H9 (cell line): Measurements from ENCODE around the gene C1orf185. TPM values are rescaled to one million over a fixed set of nuclear protein-coding genes. Genes with fewer than 3 reads are reported as not detected.
"Not testable (repeated sequence)": the region's sequence is repeated elsewhere in the genome, so short reads cannot be mapped to it uniquely, and the experiment has no call there.

Experiments
- DNase-seq: peaks from one replicate; pipeline ENCODE4 v3.0.0-alpha.2; 2017
- H2AFZ ChIP-seq: one replicate; pipeline ENCODE4 v1.6.1; 2013; ENCODE audit warnings: mild to moderate bottlenecking, low read length, control low read depth, moderate library complexity
- H2AK5ac ChIP-seq: 2 replicates; pipeline ENCODE4 v1.6.1; 2013; ENCODE audit warnings: low read length, control low read depth, mixed read lengths; ENCODE audit not compliant: insufficient read length
- H2BK120ac ChIP-seq: one replicate; pipeline ENCODE4 v1.6.1; 2013; ENCODE audit warnings: low read depth, mild to moderate bottlenecking, low read length, control low read depth, inconsistent platforms; ENCODE audit not compliant: poor library complexity, severe bottlenecking
- H2BK12ac ChIP-seq: 2 replicates; pipeline ENCODE4 v1.6.1; 2013; ENCODE audit warnings: low read length, control low read depth, mixed read lengths, low read depth; ENCODE audit not compliant: insufficient read length
- H2BK15ac ChIP-seq: 2 replicates; pipeline ENCODE4 v1.6.1; 2013; ENCODE audit warnings: low read depth, low read length, control low read depth
- H2BK20ac ChIP-seq: one replicate; pipeline ENCODE4 v1.6.1; 2013; ENCODE audit warnings: low read depth, mild to moderate bottlenecking, low read length, control low read depth, inconsistent platforms; ENCODE audit not compliant: poor library complexity, severe bottlenecking
- H2BK5ac ChIP-seq: 2 replicates; pipeline ENCODE4 v1.6.1; 2013; ENCODE audit warnings: low read length, control low read depth, mixed read lengths; ENCODE audit not compliant: insufficient read length
- H3K14ac ChIP-seq: 2 replicates; pipeline ENCODE4 v1.6.1; 2013; ENCODE audit warnings: low read length, control low read depth; ENCODE audit not compliant: insufficient read depth
- H3K18ac ChIP-seq: 2 replicates; pipeline ENCODE4 v1.6.1; 2013; ENCODE audit warnings: low read depth, mild to moderate bottlenecking, mixed read lengths, low read length, control low read depth; ENCODE audit not compliant: insufficient read length
- H3K23ac ChIP-seq: 2 replicates; pipeline ENCODE4 v1.6.1; 2013; ENCODE audit warnings: low read length, control low read depth, mixed read lengths, low read depth; ENCODE audit not compliant: insufficient read length
- H3K23me2 ChIP-seq: 2 replicates; pipeline ENCODE4 v1.6.1; 2013; ENCODE audit warnings: low read depth, mild to moderate bottlenecking, mixed read lengths, low read length, control low read depth; ENCODE audit not compliant: insufficient read length, poor library complexity, severe bottlenecking
- H3K27ac ChIP-seq: 2 replicates; pipeline ENCODE4 v1.5.1; 2013; ENCODE audit warnings: low read length, control low read depth, mixed read lengths, low read depth; ENCODE audit not compliant: insufficient read length
- H3K27me3 ChIP-seq: 2 replicates; pipeline ENCODE4 v1.6.1; 2013; ENCODE audit warnings: low read length, control low read depth, inconsistent platforms; ENCODE audit not compliant: insufficient read depth
- H3K4ac ChIP-seq: 2 replicates; pipeline ENCODE4 v1.6.1; 2013; ENCODE audit warnings: low read depth, mild to moderate bottlenecking, control low read depth, inconsistent platforms, low read length, moderate library complexity
- H3K4me1 ChIP-seq: 2 replicates; pipeline ENCODE4 v1.6.1; 2013; ENCODE audit warnings: low read length, control low read depth, inconsistent platforms; ENCODE audit not compliant: insufficient read depth
- H3K4me2 ChIP-seq: 2 replicates; pipeline ENCODE4 v1.6.1; 2013; ENCODE audit warnings: low read length, control low read depth, mixed read lengths; ENCODE audit not compliant: insufficient read length, insufficient read depth
- H3K56ac ChIP-seq: 2 replicates; pipeline ENCODE4 v1.6.1; 2013; ENCODE audit warnings: low read depth, mild to moderate bottlenecking, mixed read lengths, low read length, control low read depth; ENCODE audit not compliant: insufficient read length
- H3K79me1 ChIP-seq: 2 replicates; pipeline ENCODE4 v1.6.1; 2013; ENCODE audit warnings: low read depth, mild to moderate bottlenecking, moderate library complexity, low read length, control low read depth, inconsistent platforms; ENCODE audit not compliant: insufficient read depth, poor library complexity, severe bottlenecking
- H3K79me2 ChIP-seq: 2 replicates; pipeline ENCODE4 v1.6.1; 2013; ENCODE audit warnings: low read length, control low read depth, inconsistent platforms; ENCODE audit not compliant: insufficient read depth
- H3K9ac ChIP-seq: 2 replicates; pipeline ENCODE4 v1.6.1; 2013; ENCODE audit warnings: low read length, control low read depth, mixed read lengths; ENCODE audit not compliant: insufficient read length; ENCODE audit errors: extremely low read depth
- H3K9me3 ChIP-seq: one replicate; pipeline ENCODE4 v1.6.1; 2013; ENCODE audit warnings: low read depth, low read length, inconsistent platforms; ENCODE audit not compliant: control insufficient read depth
- H3T11ph ChIP-seq: one replicate; pipeline ENCODE4 v1.6.1; 2013; ENCODE audit warnings: mild to moderate bottlenecking, low read length, control low read depth, inconsistent platforms
- H4K20me1 ChIP-seq: one replicate; pipeline ENCODE4 v1.6.1; 2013; ENCODE audit not compliant: control insufficient read depth, insufficient read length, insufficient read depth
- H4K5ac ChIP-seq: 2 replicates; pipeline ENCODE4 v1.6.1; 2013; ENCODE audit warnings: low read depth, mild to moderate bottlenecking, mixed read lengths, low read length, control low read depth; ENCODE audit not compliant: insufficient read length
- H4K8ac ChIP-seq: replicated peaks from 2 replicates; pipeline ENCODE4 v1.6.1; 2013; ENCODE audit warnings: low read length, control low read depth, mixed read lengths, low read depth; ENCODE audit not compliant: insufficient read length
- H4K91ac ChIP-seq: 2 replicates; pipeline ENCODE4 v1.6.1; 2013; ENCODE audit warnings: low read depth, mild to moderate bottlenecking, moderate library complexity, mixed read lengths, low read length, control low read depth; ENCODE audit not compliant: insufficient read length
- H3K27ac Mint-ChIP-seq, 3 experiments: 2 replicates in 2 of 3; 3 replicates in 1 of 3; pipeline ENCODE4 v1.8.0; 2020 to 2021; ENCODE audit warnings: mixed read lengths in 3 of 3, mild to moderate bottlenecking in 1 of 3, moderate library complexity in 1 of 3
- H3K27me3 Mint-ChIP-seq: 2 replicates; pipeline ENCODE4 v1.8.0; 2021; ENCODE audit warnings: low read depth, mild to moderate bottlenecking, moderate library complexity, mixed read lengths
- H3K36me3 Mint-ChIP-seq, 3 experiments: 2 replicates in 2 of 3; 3 replicates in 1 of 3; pipeline ENCODE4 v1.8.0; 2020 to 2021; ENCODE audit warnings: low read depth in 3 of 3, mixed read lengths in 3 of 3; ENCODE audit not compliant: insufficient read depth in 1 of 3
- H3K4me1 Mint-ChIP-seq, 2 experiments: 2 replicates each; pipeline ENCODE4 v1.8.0; 2020; ENCODE audit warnings: mixed read lengths in 2 of 2
- H3K4me3 Mint-ChIP-seq, 2 experiments: 2 replicates in 1 of 2; 3 replicates in 1 of 2; pipeline ENCODE4 v1.8.0; 2020 to 2021; ENCODE audit warnings: mild to moderate bottlenecking in 2 of 2, mixed read lengths in 2 of 2, moderate library complexity in 1 of 2
- H3K9me3 Mint-ChIP-seq, 2 experiments: 2 replicates in 1 of 2; 3 replicates in 1 of 2; pipeline ENCODE4 v1.8.0; 2020; ENCODE audit warnings: mild to moderate bottlenecking in 2 of 2, mixed read lengths in 2 of 2, moderate library complexity in 1 of 2
- WGBS: extraction: QIAGEN DNeasy Blood & Tissue Kit; methylation state at CpG from one replicate; pipeline ENCODE4 v1.1.7; 2013; ENCODE audit warnings: missing lambda C conversion rate, low lambda C conversion rate, mixed read lengths; ENCODE audit not compliant: insufficient read length; ENCODE audit errors: extremely low coverage; 5-methylcytosine and 5-hydroxymethylcytosine counted together
- total RNA-seq: library from RNA; stranded (reverse); gene quantifications from 2 replicates; pipeline ENCODE4 v1.2.1, GENCODE V29; 2021
- TF ChIP-seq, protein P1 (sequence below): fragments of 200-600 bp; sonication (generic); conservative IDR thresholded peaks from 3 replicates; pipeline ENCODE4 v1.8.0; 2021; ENCODE audit warnings: antibody characterized with exemption, mild to moderate bottlenecking

Gene C1orf185
- total RNA-seq, 1 experiment from 2014 or later: not detected

DNA sequence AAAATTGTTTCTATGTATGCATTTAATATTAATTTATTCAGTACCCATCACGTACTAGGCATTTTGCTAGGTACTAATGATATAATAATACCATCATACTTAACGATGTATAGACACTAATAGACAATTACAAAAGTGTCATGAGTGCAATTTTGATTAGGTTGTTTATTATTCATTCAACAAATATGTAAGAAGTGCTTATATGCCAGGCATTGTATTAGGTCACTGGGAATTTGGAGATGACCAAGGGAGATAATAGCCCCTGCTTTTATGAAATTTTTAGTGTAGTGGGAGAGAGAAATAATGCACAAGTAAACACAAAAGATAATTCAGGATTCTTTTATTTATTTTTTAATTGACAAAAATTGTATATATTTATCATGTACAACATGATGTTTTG is 18.6 kb downstream of the C1orf185 start:
- Histone ChIP-seq H3K23me2 (no peaks in the 10 kb centered on the region), H2BK15ac (no peak overlapping the region), H2BK5ac (no peak overlapping the region), H3K27ac (no peak overlapping the region), H3K56ac (no peak overlapping the region), H3K27me3 (no peaks in the 10 kb centered on the region), H3K4me2 (no peak overlapping the region), H2BK20ac (no peak overlapping the region), H2AFZ (no peak overlapping the region), H2BK120ac (no peak overlapping the region), H3K79me1 (no peaks in the 10 kb centered on the region), H3K4ac (no peak overlapping the region), H4K91ac (no peak overlapping the region), H3K9ac (no peak overlapping the region), H3K18ac (no peak overlapping the region), H3T11ph (no peak overlapping the region), H4K5ac (no peak overlapping the region), H3K14ac (no peak overlapping the region), H3K23ac (no peak overlapping the region), H2BK12ac (no peak overlapping the region), H4K20me1 (no peaks in the 10 kb centered on the region), H3K9me3 (no peaks in the 10 kb centered on the region), H3K79me2 (no peaks in the 10 kb centered on the region), H3K4me1 (no peaks in the 10 kb centered on the region), H4K8ac (no peak overlapping the region), H2AK5ac (no peak overlapping the region)
- H3K9me3 Mint-ChIP-seq: no peaks in the 10 kb centered on the region
- H3K4me1 Mint-ChIP-seq: no peaks in the 10 kb centered on the region
- no peaks in the 10 kb centered on the region for H3K36me3 Mint-ChIP-seq
- TF ChIP-seq, protein P1, sequence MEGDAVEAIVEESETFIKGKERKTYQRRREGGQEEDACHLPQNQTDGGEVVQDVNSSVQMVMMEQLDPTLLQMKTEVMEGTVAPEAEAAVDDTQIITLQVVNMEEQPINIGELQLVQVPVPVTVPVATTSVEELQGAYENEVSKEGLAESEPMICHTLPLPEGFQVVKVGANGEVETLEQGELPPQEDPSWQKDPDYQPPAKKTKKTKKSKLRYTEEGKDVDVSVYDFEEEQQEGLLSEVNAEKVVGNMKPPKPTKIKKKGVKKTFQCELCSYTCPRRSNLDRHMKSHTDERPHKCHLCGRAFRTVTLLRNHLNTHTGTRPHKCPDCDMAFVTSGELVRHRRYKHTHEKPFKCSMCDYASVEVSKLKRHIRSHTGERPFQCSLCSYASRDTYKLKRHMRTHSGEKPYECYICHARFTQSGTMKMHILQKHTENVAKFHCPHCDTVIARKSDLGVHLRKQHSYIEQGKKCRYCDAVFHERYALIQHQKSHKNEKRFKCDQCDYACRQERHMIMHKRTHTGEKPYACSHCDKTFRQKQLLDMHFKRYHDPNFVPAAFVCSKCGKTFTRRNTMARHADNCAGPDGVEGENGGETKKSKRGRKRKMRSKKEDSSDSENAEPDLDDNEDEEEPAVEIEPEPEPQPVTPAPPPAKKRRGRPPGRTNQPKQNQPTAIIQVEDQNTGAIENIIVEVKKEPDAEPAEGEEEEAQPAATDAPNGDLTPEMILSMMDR: no peak
- peaks cover 2% of the 10 kb centered on the region for H3K27me3 Mint-ChIP-seq
- H3K27ac Mint-ChIP-seq: no peak overlapping the region
- no peak for DNase-seq
- no CpG with 5 or more reads among the region's 2 CpGs for WGBS
- H3K4me3 Mint-ChIP-seq: no peak overlapping the region

DNA sequence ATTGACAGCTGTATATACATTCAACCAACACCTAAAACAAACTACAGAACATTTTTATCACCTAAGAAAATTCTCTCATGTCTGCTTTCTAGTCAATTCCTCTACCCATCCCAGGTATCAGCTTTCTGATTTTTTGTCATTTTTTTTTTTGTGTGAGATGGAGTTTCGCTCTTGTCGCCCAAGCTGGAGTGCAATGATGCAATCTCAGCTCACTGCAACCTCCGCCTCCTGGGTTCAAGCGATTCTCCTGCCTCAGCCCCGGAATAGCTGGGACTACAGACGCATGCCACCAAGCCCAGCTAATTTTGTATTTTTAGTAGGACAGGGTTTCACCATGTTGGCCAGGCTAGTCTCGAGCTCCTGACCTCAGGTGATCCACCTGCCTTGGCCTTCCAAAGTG is 25.1 kb downstream of the C1orf185 start:
- not testable (repeated sequence) for H3K27ac Mint-ChIP-seq, H4K8ac ChIP-seq, H3K79me1 ChIP-seq, H4K20me1 ChIP-seq, H4K5ac ChIP-seq, H2AFZ ChIP-seq, H3K79me2 ChIP-seq, H3K9me3 Mint-ChIP-seq, H3K4me2 ChIP-seq, H3K4me1 ChIP-seq, H3K27me3 ChIP-seq, H3K14ac ChIP-seq, H3K4me1 Mint-ChIP-seq, H3K9me3 ChIP-seq, H2BK5ac ChIP-seq, H3K27me3 Mint-ChIP-seq, H3K4me3 Mint-ChIP-seq, DNase-seq, H2AK5ac ChIP-seq, H3K56ac ChIP-seq, H3K18ac ChIP-seq, H2BK20ac ChIP-seq, H4K91ac ChIP-seq, H2BK120ac ChIP-seq, H3K36me3 Mint-ChIP-seq, H3K4ac ChIP-seq, H3K23ac ChIP-seq, H2BK12ac ChIP-seq, H2BK15ac ChIP-seq, H3T11ph ChIP-seq, H3K27ac ChIP-seq, H3K23me2 ChIP-seq, H3K9ac ChIP-seq
- no CpG with 5 or more reads among the region's 7 CpGs for WGBS
